ENCODE results near the gene HBG1.
"Not testable (repeated sequence)": the region's sequence is repeated elsewhere in the genome, so short reads cannot be mapped to it uniquely, and the experiment has no call there.

The HBG1 gene

DNA sequence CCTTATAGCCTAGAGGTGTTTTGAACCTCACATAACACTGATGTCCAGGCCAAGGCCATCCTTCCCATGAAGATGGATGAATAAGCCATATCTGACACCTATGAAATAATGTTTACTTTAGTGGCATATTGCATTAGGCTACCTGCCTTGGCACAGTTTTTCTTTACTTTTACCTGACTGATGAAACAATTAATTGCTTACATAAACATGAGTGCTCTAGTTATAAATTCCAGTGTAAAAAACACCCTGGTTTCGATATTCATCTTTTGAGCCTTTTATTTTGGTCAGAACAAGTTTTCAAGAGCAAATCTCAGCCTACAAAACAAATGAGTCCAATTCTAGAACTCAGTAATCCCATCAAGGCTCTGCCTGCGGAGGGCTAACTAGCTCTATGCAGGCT, 27.0 kb upstream of the HBG1 start:
- DNase-seq: no peak

- DNase-seq: no peak
Measured at GRCh38 chr11:5275369-5276110, 25.9 kb upstream of the HBG1 start.

DNA sequence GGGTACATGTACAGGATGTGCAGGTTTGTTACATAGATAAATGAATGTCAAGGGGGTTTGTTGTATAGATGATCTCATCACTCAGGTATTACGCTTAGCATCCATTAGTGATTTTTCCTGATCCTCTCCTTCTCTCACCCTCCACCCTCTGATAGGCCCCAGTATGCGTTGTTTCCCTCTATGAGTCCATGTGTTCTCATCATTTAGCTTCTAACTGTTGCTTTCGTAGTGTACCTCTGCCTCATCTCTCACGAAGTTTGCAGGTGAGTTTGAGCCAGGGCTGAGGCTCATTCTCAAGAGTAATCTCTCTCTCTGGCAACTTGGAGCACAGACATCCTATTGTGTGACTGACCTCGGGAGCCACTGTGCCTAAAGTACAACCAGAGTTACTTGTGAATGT, 24.7 kb upstream of the HBG1 start:
- DNase-seq: no peak

DNA sequence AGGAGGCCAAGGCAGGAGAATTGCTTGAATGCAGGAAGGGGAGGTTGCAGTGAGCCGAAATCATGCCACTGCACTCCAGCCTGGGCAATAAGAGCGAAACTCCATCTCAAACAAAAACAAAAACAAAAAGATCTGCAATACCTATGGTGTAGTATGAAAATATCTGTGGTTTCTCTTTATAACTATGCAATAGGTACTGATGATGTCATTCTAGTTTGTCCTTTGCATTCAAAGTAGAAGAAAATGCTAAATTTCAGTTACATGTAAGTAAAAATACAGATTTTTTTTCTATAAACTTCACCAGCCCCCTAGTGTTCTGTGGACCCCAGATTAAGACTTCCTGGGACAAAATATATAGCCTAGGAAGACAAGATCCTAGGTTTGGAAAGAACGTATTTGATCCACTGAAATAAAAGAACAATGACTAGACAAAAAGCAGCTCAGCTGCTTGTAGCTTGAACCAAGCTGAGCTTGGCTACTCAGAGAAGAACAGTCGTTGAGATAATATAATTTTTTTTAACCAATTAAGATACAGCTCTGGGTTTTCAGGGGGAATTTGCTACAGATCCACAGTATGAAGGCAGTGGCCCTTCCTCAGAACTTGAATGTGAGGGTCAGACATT, 22.8 kb upstream of the HBG1 start:
- no peak for DNase-seq

GRCh38 chr11:5269715-5270147, 20.1 kb upstream of the HBG1 start, which contains the start of gene HBE1:
Gene HBE1, minus strand, starts transcription at chr11:5269945. Its CDS starts 55 bp downstream, at chr11:5269890.
- no peak for DNase-seq

DNA sequence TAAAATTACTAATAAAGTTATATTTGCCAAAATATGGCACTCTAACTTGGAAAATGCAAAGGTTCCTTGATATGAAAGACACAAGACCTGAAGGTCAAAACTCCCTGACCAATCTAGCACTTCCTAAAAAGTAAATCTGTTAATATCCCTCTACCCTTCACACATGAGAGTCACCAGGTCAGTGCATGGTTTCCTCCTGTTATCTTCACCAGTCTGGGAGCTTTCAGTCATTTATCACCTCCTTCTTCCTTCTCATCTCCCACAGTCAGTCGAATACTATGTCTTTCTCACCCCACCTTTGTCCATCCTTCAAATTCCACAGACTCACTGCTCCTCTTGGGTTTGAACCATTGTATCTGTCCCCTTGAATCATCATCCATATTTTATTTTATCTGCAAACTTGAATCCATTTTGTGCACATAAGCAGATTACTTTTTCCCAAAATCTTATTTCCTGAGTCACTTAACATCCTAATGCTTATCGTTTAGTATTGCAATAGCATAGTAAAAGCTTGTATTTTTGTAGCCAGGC, 17.4 kb upstream of the HBG1 start:
- DNase-seq: no peak

- DNase-seq: no peak
Measured at GRCh38 chr11:5266609-5267008, 17.0 kb upstream of the HBG1 start.

GRCh38 chr11:5265832-5266231, 16.2 kb upstream of the HBG1 start:
- no peak for DNase-seq

GRCh38 chr11:5258543-5259262, 9.0 kb upstream of the HBG1 start:
- no peak for DNase-seq

DNA sequence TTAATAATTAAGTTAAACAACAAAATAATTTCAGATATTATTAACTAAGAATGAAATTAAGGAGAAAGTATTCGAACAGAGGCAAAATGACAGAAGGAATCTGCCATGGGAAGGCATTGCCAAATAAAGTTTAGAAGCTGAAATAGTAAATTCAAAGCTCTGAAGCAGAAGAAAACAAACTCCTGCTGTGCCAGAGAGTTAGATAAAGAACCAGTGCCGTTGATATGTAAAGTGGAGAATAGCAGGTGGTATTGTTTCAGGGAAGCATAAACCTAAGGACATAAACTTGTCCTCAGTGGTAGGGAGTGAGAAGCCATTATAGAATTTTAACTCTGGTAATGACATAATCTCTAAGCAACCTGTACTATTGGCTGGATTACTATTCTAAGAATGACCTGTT, 7.6 kb upstream of the HBG1 start:
- no peak for DNase-seq

- not testable (repeated sequence) for DNase-seq
Measured at GRCh38 chr11:5254646-5255413, 5.2 kb upstream of the HBG1 start, which contains the start of gene HBG2. Gene HBG2, minus strand, starts transcription at chr11:5254781. Its CDS starts 53 bp downstream, at chr11:5254728.

DNA sequence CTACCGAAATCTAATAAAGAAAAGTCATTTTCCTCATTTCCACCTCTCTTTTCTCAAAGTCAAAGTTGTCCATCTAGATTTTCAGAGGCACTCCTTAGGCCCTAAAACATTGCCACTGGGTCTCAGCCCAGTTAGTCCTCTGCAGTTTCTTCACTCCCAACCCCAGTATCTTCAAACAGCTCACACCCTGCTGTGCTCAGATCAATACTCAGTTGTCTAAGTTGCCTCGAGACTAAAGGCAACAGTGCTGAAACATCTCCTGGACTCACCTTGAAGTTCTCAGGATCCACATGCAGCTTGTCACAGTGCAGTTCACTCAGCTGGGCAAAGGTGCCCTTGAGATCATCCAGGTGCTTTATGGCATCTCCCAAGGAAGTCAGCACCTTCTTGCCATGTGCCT, 4.4 kb upstream of the HBG1 start:
- DNase-seq: not testable (repeated sequence)

GRCh38 chr11:5253440-5253839, 3.8 kb upstream of the HBG1 start:
- DNase-seq: not testable (repeated sequence)

DNA sequence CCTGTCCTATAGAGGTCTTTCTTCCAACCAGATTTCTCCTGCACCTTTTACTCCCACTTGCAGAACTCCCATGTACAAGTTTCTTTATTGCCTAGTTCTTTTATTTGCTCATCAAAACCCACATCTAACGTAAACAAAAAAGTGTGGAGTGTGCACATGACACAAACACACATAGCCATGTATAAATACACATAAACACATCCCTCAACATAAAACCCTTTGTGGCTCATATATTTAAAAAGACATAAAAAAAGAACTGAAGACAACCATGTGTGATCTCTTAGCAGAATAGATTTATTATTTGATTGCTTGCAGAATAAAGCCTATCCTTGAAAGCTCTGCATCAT, 3.2 kb upstream of the HBG1 start:
- DNase-seq: no peak

GRCh38 chr11:5252192-5252918, 2.7 kb upstream of the HBG1 start:
- no peak for DNase-seq

DNA sequence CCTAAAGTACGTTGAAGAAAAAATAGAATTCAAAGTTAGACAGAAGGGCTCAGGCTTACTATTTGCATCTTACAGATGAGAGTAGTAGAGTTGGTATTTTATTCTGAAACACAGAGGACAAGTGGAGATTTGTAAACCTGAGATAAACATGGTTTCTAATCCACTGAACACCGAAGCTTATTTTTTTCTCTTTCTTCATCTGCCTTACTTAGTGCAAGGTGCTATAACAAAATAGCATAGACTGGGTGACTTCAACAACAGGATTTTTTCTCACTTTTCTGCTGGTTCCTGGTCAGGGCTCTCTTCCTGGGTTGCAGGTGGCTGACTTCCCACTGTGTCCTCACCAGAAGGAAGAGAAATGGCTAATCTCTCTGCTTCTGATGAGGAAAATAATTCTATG, 2.1 kb upstream of the HBG1 start:
- no peak for DNase-seq

GRCh38 chr11:5250543-5251204, 1.0 kb upstream of the HBG1 start:
- DNase-seq: no peak

DNA sequence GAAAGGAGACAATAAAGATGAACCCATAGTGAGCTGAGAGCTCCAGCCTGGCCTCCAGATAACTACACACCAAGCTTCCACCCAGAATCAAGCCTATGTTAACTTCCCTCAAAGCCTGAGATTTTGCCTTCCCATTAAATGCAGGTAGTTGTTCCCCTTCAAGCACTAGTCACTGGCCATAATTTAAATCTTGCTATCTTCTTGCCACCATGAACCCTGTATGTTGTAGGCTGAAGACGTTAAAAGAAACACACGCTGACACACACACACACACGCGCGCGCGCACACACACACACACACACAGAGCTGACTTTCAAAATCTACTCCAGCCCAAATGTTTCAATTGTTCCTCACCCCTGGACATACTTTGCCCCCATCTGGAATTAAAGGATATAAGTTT, 1.2 kb downstream of the HBG1 start:
- not testable (repeated sequence) for DNase-seq

- no peak for DNase-seq
Measured at GRCh38 chr11:5247472-5248192, 2.0 kb downstream of the HBG1 start.

- no peak for DNase-seq
Measured at GRCh38 chr11:5246772-5247471, 2.7 kb downstream of the HBG1 start.
